GM12892 (cell line): ENCODE measurements around the gene STAG1.

Experiments
- POLR2A ChIP-seq: IDR thresholded peaks from 2 replicates; pipeline ENCODE4 v1.6.1; 2011; ENCODE audit warnings: low read depth, low read length, control low read depth
- POLR2AphosphoS5 ChIP-seq: IDR thresholded peaks from 2 replicates; pipeline ENCODE4 v1.6.1; 2011; ENCODE audit warnings: low read depth, low read length, control low read depth

DNA sequence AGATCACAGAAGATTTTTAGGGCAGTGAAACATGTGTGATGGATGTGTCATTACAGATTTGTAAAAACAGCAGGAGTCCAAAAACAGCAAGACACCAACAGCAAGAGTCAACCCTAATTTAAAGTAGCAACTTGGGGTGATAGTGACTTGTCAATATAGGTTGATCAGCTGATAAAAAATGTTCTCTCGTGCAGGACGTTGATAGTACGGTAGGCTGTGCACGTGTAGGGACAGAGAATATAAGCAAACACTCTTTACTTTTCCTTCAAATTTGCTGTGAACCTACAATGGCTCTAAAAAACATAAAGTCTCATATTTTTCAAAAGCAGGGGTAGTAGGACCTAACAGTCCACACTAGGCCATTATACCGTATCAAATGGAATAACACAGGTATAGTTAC, 120.8 kb downstream of the STAG1 start:
- no peak for TF ChIP-seq POLR2A
- TF ChIP-seq POLR2AphosphoS5, result no peak
